Stimulated activated CD8-positive, alpha-beta memory T cell treated with anti-CD3 and anti-CD28 coated beads, Interleukin-7, amount 100 ng/mL, for 24 hours (primary cell): Measurements from ENCODE around the gene FGF12.

Source experiments
- DNase-seq: peaks from one replicate; pipeline ENCODE4 v3.0.0-alpha.2; 2020; ENCODE audit warnings: low read depth

The FGF12 gene

GRCh38 chr3:192260116-192261010 is 467.0 kb downstream of the FGF12 start:
- DNase-seq = no peak

- no peak for DNase-seq
These were observed 467.7 kb downstream of the FGF12 start for GRCh38 chr3:192259661-192260060.

GRCh38 chr3:192258721-192259120 is 468.6 kb downstream of the FGF12 start:
- DNase-seq = no peak

- no peak for DNase-seq
These were observed 471.5 kb downstream of the FGF12 start for GRCh38 chr3:192255839-192256238.

- no peak for DNase-seq
These were observed 474.0 kb downstream of the FGF12 start for GRCh38 chr3:192253138-192253887.

- DNase-seq = no peak
These were observed 477.8 kb downstream of the FGF12 start for GRCh38 chr3:192249516-192249915.

GRCh38 chr3:192246847-192247559 is 480.3 kb downstream of the FGF12 start:
- DNase-seq = no peak

- no peak for DNase-seq
These were observed 482.8 kb downstream of the FGF12 start for GRCh38 chr3:192244591-192244990.

GRCh38 chr3:192239956-192240355 is 487.4 kb downstream of the FGF12 start:
- no peak for DNase-seq

GRCh38 chr3:192237992-192238608 is 489.2 kb downstream of the FGF12 start:
- DNase-seq = no peak

- DNase-seq = no peak
These were observed 497.5 kb downstream of the FGF12 start for GRCh38 chr3:192229866-192230265.

GRCh38 chr3:192224634-192225155 is 502.6 kb downstream of the FGF12 start:
- DNase-seq = no peak

GRCh38 chr3:192223815-192224214 is 503.5 kb downstream of the FGF12 start:
- DNase-seq = no peak

GRCh38 chr3:192220915-192221314 is 506.4 kb downstream of the FGF12 start:
- DNase-seq = no peak

- DNase-seq = no peak
These were observed 507.4 kb downstream of the FGF12 start for GRCh38 chr3:192219926-192220325.

- no peak for DNase-seq
These were observed 511.3 kb downstream of the FGF12 start for GRCh38 chr3:192216067-192216466.

GRCh38 chr3:192212979-192213378 is 514.4 kb downstream of the FGF12 start:
- DNase-seq = no peak

GRCh38 chr3:192212335-192212734 is 515.0 kb downstream of the FGF12 start:
- no peak for DNase-seq

GRCh38 chr3:192207651-192208050 is 519.7 kb downstream of the FGF12 start:
- no peak for DNase-seq

GRCh38 chr3:192207239-192207638 is 520.1 kb downstream of the FGF12 start:
- DNase-seq = no peak

- no peak for DNase-seq
These were observed 533.3 kb downstream of the FGF12 start for GRCh38 chr3:192194085-192194484.
